MM.1S (cell line): ENCODE results near the gene STXBP1.

Experiments
- EZH2 ChIP-seq: fragments of 300-600 bp; sonication (generic); optimal IDR thresholded peaks from 2 replicates; pipeline ENCODE3; 2017; ENCODE audit warnings: low read depth, mild to moderate bottlenecking, antibody characterized with exemption, low read length, mixed read lengths
- EZH2phosphoT487 ChIP-seq: fragments of 300-600 bp; sonication (generic); IDR thresholded peaks from 2 replicates; pipeline ENCODE4 v1.6.1; 2018; ENCODE audit warnings: antibody characterized with exemption, low read length
- TF ChIP-seq, protein P1 (sequence below): fragments of 300-600 bp; sonication (generic); IDR thresholded peaks from 2 replicates; pipeline ENCODE4 v1.5.1; 2016; ENCODE audit warnings: antibody characterized with exemption, low read length, mixed read lengths

DNA sequence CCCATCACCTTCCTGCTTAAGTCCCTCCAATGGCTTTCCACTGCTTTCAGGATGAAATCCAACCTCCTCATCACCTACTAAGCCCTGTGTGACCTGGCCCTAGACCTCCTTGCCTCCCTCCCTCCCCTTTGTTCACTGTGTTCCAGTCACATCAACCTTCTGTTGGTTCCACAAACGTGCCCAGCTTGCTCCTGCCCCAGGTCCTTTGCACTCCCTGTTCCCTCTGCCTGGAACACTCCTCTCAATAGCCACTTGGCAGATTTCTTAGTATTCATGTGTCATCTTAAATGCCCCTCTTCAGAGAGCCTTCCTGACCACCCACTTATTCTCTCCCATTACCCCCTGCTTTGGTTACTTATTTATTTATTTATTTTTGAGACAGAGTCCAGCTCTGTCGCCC, 24.1 kb upstream of the STXBP1 start:
- no peak for TF ChIP-seq EZH2phosphoT487
- TF ChIP-seq, protein P1, sequence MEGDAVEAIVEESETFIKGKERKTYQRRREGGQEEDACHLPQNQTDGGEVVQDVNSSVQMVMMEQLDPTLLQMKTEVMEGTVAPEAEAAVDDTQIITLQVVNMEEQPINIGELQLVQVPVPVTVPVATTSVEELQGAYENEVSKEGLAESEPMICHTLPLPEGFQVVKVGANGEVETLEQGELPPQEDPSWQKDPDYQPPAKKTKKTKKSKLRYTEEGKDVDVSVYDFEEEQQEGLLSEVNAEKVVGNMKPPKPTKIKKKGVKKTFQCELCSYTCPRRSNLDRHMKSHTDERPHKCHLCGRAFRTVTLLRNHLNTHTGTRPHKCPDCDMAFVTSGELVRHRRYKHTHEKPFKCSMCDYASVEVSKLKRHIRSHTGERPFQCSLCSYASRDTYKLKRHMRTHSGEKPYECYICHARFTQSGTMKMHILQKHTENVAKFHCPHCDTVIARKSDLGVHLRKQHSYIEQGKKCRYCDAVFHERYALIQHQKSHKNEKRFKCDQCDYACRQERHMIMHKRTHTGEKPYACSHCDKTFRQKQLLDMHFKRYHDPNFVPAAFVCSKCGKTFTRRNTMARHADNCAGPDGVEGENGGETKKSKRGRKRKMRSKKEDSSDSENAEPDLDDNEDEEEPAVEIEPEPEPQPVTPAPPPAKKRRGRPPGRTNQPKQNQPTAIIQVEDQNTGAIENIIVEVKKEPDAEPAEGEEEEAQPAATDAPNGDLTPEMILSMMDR: no peak
- TF ChIP-seq EZH2: no peak
